CD4-positive, alpha-beta T cell treated with Interferon alpha-2 for 1 hour (primary cell): Measurements from ENCODE around the gene NCBP2.

Experiments used
- DNase-seq, 2 donors: peaks; one replicate each; pipeline ENCODE4 v3.0.0-alpha.2; 2020 to 2022

The NCBP2 gene

DNA sequence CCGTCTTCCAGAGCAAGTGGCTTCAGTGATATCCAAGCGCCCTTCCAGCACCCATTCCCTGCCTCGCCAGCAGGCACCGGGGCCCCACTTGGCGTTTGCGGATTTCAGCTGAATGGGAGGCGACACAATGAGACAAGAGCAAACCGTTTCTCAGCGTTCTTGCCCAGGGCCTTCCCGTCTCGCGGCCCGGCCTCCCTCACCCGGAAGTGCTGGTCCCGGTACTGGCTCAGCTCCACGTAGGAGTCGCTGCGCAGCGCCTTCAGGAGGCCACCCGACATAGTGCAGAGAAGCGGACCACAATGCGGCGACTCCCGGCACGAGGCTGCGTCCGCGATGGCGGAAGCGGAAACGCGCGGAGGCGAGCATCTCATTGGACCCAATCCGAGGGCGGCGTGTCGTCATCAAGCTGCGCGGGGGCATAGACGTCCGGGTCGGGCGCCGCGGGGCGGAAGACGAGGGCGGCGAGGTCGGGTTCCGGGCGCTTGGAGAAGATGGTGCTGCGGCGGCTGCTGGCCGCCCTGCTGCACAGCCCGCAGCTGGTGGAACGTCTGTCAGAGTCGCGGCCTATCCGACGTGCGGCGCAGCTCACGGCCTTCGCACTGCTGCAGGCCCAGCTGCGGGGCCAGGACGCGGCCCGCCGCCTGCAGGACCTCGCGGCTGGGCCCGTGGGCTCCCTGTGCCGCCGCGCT is at the start of gene NCBP2:
Gene NCBP2, minus strand, starts transcription at position 303 of the 689 bp plus-strand sequence. Its CDS starts 25 bp downstream, at position 278.
- peak; percentile 97 to 99 for DNase-seq

DNA sequence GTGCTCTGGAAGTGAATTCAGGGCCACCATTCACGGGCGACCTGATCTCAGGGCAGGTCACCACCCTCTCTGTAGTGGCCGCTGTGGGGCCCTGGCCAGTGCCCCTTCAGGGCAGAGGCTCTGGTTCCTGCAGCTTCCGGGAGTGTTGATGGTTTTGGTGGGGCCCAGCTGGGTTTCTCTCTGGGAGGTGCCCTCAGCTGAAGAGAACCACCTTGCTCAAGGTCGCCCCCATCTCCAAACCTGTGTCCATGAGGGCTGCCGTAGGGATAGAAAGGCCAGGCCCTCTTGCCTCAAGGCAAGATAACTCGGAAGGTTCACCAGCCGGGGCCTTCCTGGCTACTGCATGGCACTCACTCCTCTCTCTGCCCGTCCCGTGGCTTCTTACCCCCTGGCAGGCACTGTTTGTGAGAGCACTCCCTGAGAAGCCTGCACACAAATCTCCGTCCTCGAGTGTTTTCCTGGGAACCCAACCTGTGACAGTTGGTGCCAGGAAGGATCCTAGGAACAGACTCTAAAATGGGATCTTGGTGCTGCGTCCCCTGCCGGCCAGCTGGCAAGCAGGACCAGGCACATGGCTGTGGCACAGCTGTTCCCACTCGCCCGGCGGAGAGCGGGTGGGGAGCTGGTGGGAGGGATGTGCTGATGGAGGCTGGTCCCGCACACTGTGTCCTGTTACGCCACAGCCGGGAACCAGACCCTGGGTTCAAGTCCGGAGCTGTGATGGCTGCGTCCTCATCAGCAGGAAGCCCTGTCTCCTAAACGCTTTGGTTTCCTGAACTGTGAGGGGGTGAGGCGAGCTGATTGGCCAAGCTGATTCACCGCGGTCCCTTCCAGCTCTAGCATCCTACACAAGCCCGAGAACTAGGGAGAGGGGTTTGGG is 49.5 kb upstream of the NCBP2 start:
- DNase-seq, result no peak

DNA sequence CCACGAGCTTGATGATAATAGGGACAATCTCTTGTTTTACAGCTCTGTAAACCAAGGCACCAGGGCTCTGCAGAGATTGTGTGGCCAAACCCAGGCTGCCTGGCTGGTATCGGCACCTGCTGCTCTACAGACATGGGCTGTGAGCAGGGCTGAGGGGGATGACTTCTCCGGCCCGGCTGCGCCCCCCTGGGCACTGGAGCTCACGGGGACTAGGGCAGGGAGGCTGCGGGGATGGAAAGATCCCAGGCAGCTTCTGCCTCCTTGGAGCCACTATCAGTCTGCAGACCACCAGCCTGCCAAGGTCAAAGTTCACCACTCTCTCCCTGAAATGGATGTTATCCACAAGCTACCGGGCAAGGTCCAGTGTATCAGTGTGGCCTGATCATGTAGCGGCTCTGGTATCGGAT is 48.3 kb upstream of the NCBP2 start:
- no peak for DNase-seq

DNA sequence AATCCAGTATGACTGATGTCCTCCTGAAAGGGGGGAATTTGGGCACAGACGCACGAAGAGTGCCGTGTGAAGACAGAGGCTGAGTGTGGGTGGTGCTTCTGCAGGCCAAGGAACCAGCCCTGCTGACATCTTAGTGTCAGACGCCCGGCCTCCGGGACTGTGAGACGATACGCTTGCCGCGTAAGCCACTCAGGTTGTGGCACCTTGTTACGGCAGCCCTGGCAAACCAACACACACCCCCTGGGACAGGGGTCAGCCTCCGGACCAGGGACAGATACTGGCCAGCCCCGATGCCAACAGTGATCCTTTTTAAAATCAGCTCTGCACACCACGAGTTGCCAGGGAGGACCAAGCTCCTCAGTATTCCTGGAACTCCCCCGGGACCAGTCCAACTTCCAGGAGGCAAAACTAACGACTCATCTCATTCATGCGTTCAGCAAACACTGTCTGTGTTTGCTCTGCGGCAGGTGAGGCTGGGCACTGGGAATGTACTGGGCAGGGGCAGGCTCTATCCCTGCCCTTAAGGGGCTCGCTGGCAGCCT is 47.5 kb upstream of the NCBP2 start:
- DNase-seq, result no peak

DNA sequence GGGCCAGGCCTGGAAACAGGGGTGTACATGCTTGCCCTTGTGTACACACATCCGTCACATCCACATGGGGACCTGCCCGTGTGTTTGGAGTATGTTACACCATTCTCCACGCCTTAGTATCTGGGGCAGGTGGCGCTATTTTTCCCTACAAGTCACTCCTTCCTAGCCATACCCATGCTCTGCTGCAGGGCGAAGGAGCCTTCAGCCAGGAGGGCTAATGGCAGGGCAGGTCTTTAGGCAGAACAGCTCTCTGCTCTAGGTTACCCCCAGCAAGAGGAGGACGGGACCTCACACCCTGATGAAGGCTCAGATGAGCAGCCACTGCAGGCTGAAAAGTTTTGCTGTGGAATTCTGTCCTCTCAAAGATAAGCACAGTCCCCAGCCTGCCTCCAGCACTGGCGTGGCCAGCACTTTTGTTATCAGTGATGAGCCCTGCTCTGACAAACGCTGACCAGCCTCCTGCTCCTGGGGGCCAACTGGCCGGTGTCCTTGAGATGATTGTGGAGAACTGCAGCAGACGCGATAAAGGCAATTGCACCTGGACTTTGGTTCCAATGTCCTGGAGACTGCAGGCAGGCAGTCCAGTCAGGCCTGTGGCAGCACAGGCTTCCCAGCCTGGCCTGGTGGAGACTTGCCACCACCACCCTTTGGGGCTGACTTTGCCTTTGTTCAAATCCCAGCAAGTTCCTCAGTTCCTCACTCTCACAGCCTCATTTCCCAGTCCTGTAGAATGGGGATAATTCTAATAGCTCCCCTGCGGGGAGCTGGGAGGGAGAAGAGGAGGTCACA is 46.1 kb upstream of the NCBP2 start:
- no peak for DNase-seq

DNA sequence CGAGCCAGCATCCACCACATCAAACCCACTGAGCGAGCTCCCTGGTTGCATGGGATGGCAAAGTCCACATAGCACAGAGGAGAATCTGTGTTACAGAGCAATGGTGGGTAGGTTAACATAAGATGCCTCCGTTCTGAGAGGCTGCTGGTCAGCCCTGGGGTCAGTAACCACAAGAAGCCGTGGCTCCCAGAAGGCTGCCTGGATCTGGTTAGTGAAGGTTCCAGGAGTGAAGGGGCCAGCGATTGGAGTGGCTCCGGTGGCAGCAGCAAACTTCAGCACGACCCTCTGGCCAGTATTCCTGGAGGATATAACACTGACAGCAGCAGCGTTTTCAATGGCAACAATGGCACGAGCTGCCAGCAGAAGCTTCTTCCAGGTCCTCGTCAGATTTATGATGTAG is 44.7 kb upstream of the NCBP2 start:
- no peak for DNase-seq

DNA sequence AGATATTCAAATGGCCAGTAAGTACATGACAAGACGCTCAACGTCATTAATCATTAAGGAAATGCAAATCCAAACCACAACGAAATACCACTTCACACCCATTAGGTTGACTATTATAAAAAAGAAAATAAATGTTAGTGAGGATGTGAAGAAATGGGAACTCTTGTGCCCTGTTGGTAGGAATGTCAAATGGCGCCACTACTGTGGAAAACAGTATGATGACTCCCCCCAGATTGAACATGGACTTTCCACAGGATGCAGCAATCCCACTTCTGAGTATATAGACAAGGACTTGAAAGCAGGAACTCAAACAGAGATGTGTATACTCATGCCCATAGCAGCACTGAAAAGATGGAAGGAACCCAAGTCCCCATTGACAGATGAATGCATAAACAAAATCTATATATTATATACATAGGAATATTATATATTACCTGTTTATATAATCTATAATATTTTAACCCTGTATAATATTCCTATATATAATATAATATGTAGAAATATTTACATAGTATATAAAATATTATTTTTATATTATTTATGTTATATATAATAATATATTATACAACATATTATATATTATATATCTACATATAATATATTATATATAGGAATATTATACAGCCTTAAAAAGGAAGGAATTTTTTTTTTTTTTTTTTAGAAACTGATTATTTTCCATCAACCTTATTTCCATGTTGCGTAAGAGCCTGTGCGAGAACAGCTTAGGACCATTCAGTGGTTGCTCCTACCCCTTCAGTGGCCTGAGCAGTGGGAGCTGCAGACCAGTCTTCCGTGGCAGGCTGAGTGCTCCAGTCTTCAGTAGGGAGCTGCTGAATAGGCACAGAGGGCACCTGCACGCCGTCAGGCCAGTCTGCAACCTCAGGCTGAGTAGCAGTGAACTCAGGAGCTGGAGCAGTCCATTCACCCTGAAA is 43.9 kb upstream of the NCBP2 start:
- DNase-seq, result no peak

DNA sequence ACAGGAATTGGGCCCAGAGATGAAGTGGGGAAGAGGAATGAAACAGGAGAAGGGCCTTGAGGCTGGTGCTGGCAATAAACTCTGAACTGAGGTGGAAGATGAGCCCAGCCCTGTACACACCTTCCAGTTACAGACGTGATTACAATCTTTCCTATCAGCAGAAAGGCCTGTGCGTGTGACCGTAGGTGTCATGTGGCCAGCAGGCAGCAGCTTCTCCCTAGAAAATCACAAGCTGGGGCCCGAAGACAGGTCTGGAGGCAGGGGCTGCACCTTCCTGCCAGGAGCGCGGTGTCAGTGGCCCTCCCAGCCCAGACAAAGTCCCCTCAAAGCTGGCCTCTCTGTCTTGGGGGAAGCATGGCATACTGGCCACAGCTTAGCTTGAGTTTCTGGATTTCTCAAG is 43.0 kb upstream of the NCBP2 start:
- DNase-seq, result no peak

DNA sequence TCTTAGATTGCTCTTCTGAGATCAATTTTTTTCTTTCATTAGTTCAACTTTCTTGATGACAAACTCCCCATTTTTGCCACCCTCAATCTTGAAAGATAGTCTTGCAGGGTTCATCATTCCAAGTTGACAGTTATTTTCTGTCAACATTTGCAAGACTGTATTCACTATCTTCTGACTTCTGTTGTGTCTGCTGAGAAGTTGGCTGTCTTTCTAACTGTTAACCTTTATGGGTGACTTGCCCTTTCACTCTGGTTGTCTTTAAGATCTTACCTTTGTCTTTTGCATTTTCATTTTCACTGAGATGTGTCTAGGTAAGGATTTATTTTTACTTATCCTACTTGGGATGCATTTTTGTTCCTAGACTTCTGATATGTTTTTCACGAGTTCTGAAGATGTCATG is 40.9 kb upstream of the NCBP2 start:
- DNase-seq, result no peak

DNA sequence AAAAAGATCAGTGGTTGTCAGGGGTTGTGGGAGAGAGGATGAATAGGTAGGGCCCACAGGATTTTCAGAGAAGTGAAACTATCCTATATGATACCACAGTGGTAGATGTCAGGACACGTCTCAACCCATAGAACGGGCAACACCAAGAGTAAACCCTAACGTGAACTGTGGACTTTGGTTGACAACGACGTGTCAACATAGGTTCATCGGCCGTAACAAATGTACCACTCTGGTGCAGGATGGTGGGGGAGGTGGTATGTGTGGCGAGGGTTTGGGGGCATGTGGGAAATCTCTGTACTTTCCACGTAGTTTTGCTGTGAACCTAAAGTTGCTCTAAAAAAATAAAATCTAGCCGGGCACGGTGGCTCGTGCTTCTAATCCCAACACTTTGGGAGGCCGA is 39.3 kb upstream of the NCBP2 start:
- DNase-seq, result no peak

DNA sequence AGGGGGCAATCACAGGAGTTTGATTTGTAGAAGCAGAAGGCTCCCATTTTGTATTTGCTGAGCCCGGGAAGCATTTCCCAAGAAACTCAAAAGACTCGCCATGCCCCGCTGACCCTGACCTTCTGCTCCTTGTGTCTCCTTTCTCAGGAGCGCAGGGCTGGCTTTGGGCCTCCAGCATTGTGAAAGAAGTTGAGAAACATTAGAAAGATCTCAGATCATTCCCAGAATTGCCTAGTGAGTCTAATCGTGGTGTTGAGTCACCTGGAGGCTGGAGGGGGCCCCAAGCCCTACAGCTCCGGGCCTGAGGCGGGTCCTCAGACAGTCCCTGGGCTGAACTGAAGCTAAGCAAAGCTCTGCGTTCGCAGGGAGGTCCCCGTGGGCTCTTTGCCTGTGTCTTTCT is 37.2 kb upstream of the NCBP2 start:
- DNase-seq, result no peak

DNA sequence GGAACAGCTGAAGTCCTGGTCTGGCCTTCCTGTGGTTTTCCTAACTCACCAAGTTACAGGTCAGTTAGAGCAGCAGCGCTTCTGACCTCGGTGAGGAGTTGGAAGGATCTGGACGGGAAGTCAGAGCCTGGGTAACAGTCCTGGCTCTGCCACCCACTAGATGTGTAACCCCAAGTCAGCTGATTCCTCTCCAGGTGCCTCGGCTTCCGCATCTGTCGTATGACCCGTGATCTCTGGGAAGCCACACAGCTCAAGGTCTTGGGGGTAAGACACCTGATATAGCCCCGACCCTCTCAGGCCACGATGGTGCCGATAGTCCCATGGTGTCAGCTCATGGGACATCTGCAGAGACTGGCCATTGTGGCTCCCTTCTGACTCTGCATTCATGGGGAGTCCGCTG is 34.6 kb upstream of the NCBP2 start:
- DNase-seq, result no peak

DNA sequence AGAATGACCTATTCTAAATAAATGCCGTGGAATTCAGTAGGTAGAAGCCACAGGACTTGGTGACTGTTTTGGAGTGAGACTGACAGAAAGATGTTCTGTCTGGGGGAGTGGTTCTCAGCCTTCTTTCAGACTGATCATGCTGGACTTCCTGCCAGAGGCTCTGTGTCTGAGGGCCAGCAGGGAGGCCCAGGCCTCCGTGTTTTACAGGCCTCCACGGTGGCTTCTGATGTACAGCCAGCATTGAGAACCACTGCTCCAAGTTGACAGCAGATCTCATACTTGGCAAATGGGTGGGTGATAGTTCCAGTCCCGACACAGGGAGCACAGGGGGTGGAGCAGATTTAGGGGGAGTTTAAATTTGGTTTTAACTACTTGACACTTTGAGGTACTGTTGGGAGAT is 33.0 kb upstream of the NCBP2 start:
- no peak for DNase-seq

DNA sequence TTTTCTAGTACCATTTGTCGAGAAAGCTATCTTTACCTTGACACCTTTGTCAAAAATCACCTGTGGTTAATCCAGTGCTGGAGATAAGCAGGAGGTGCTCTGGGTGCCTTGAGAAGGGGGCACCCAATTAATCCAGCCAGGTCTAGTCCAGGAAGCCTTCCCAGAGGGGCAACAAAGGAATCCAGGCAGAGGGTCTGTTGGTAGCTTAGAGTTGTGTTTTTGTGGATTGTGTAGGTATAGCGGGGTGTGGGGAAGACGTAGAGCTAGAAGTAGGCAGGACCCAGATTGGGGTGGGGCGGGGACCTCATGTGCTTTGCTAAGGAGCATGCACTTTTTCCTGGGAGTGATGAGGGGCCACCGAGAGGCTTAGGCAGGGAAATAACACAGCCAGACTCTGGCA is 32.3 kb upstream of the NCBP2 start:
- DNase-seq, result no peak

DNA sequence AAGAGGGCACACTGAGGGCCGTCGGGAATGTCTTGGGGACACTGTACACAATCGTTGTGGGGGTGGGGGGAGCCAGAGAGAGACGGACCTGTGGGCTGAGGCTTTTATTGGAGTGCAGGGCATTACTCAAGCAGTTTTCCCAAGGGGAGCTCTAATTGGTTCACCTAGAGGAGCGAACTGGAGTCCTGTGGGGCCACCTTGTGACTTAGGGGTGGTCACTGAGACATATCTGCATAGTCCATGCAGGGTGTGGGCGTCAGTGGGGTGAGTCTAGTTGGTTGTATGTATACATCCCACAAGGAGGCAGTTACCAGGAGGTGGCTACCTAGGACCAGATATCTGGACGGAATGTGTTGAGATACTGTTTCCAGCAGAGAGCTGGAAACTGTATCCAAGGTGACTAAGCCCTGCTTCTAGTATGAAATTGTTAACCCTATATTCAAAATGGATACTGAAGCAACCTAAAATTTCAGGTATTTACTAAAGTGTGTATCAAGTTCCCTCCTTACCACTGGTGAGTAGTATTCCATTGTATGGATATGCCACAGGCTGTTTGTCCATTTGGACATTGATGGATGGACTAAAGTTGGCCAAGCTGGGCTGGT is 28.9 kb upstream of the NCBP2 start:
- no peak for DNase-seq

DNA sequence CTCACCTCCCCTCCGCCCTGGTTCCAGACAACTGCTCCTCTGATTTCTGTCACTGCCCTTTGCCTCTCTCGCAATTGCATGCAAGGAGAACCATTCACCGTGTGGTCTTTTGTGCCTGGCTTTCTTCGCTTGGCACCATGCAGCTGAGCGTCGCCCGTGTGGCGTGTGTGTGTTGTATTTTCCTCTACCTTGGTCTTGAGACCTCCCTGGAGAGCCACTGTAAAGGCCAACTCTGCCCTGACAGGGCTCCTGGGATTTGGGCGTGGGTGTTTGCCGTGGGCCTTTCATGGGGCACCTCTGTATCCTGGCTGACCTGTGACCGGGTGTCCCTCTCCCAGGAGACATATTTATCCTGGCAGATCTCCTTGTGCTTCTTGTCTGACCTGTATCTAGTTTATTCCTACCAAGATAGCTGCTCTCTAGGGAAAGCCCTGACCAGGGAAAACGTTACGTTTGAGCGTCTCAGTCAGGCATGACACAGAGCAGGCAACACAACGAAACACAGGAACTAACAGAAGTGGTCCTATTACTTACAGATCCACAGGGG is 28.3 kb upstream of the NCBP2 start:
- no peak for DNase-seq

DNA sequence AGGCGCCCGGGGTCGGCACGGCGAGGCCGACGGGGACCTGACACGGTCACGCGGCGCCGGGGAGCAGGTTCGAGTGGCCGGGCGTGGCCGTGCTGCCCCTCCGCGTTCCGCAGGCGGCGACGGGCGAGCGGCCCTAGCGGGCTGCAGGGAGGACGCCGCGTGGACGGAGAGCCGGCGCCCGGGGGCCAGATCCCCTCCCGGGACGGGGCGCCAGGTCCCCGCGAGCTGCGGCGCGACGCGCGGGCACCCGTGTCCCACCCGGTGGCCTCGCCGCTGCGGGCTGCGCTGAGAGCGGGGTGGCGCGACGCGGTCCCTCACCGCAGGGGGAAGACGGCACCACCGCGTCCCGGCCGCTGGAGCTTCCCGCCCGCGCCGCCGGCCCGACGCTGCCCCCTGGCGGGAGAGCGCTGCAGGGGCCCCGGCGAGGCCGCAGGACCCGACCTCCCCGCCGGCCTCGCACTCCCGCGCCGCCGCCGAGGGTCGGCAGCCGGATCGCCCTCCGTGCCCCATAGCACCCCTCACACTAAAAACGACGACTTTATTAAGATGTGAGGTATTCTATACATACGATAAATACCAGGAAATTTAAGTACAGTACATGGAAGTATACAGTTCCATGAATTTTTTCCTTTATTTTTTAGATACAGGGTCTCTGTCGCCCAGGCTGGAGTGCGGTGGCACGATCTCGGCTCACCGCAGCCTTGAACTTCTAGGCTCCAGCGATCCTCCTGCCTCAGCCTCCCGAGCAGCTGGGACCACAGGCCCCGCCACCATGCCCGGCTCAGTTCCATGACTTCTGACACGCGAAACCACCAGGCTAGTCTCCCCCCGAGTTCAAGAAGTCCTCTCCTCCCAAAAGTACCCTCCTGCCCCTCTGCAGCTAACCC is 27.6 kb upstream of the NCBP2 start:
- DNase-seq, result peak; percentile 66 to 77

DNA sequence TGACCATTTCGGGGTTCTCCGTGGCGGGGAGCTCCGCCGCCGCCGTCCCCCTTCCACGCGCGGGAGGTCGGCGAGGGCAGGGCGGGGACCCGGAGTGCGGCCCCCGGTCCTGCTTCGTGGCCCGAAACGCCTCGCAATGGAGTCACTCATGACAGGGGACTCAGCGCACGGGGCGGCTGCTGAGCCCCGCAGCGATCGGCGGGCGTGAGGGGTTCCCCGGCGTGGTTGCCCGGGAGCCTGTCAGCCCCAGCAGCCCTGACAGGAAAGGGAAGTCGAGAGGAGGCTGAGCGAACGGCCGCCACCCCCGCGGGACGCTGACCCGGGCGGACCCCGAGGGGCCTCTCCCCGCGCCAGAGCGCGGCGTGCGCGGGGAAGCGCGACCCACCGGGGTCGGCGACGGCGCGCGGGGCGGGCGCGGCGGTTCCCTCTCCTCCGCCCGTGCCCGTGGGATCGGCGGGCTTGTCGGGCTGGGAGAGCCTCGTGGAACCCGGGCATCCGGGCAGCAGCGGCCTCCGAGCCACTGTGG is 26.9 kb upstream of the NCBP2 start:
- DNase-seq, result peak; percentile 28 to 43

DNA sequence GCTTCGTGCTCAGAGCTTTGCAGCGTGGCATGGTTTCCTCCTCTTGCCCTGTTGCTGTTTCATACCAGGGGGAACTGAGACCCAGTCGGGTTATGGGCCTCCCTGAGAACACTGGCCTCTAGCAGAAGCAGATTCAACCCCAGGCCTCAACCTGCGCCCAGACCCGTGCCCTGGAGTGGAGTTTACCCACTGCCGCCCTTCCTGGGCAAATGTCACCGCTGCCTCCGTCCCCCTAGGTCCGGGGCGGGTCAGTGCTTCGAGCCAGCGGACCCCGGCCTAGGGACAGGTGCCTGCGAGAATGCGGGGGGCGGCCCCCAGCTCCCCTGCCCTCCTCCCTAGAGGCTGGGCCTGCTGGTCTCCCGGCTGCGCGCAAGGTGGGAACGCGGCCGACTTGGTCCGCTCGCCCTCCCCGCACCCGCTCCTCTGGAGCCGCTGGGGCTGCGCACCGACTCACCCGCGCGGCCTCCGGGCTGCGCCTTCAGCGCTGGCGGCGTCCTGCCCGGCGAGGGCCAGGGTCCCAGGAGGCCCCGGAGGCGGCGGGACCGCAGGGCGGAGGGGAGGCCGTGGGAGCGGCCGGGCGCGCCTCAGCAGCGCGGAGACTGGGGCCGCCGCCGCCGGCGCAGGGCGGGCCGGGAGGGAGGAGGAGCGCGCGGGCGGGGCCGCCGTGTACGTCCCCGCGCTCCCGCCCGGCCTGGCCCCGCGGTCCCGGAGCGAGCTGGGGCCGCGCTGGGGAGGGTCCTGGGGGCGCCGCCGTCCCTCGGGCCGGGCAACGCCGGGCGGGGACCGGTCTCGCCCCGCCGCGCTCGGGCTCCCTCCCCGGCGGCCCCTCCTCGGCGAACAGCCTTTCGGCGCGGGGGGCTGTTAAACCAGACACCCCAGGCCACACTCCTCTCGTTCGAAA is 26.2 kb upstream of the NCBP2 start, which contains the start of gene PIGZ:
Gene PIGZ, minus strand, starts transcription at position 601 of the 901 bp plus-strand sequence. CDS start 16,802 bp downstream, outside the sequence.
- DNase-seq, result peak in 1 of 2 donors; percentile 28
